Loucy (cell line): Measurements from ENCODE around the gene ATF2.

Experiments
- EZH2phosphoT487 ChIP-seq: fragments of 200-600 bp; IDR thresholded peaks from 2 replicates; pipeline ENCODE4 v1.6.1; 2018; ENCODE audit warnings: antibody characterized with exemption, mild to moderate bottlenecking, moderate library complexity, borderline replicate concordance
- TF ChIP-seq, protein P1 (sequence below): fragments of 200-600 bp; sonication (generic); conservative IDR thresholded peaks from 2 replicates; pipeline ENCODE4 v1.5.1; 2014; ENCODE audit warnings: mild to moderate bottlenecking, antibody characterized with exemption, low read length

GRCh38 chr2:175137793-175138192 is 30.2 kb downstream of the ATF2 start:
- TF ChIP-seq, protein P1, sequence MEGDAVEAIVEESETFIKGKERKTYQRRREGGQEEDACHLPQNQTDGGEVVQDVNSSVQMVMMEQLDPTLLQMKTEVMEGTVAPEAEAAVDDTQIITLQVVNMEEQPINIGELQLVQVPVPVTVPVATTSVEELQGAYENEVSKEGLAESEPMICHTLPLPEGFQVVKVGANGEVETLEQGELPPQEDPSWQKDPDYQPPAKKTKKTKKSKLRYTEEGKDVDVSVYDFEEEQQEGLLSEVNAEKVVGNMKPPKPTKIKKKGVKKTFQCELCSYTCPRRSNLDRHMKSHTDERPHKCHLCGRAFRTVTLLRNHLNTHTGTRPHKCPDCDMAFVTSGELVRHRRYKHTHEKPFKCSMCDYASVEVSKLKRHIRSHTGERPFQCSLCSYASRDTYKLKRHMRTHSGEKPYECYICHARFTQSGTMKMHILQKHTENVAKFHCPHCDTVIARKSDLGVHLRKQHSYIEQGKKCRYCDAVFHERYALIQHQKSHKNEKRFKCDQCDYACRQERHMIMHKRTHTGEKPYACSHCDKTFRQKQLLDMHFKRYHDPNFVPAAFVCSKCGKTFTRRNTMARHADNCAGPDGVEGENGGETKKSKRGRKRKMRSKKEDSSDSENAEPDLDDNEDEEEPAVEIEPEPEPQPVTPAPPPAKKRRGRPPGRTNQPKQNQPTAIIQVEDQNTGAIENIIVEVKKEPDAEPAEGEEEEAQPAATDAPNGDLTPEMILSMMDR = no peak
- no peak for TF ChIP-seq EZH2phosphoT487
